Measurements from ENCODE around the gene CNPY1.

- TF ChIP-seq CTCF (conservative IDR thresholded peaks at IDR 0.05) (no peak), ZFX (IDR thresholded peaks at IDR 0.05) (no peak)
These were observed 15.7 kb upstream of the CNPY1 start for GRCh38 chr7:155562106-155562505.

Measured in C4-2B (cell line).